CD4-positive, alpha-beta T cell treated with Interferon alpha-2 for 1 hour (primary cell): Measurements from ENCODE around the gene ZNF521.

Source experiments
- DNase-seq, 2 donors: peaks; one replicate each; pipeline ENCODE4 v3.0.0-alpha.2; 2020 to 2022

Gene ZNF521

GRCh38 chr18:25335062-25335461 lies 16.9 kb downstream of the ZNF521 start:
- DNase-seq = no peak

GRCh38 chr18:25334588-25334987 lies 17.4 kb downstream of the ZNF521 start:
- no peak for DNase-seq

- DNase-seq = no peak
Measured at GRCh38 chr18:25332002-25332401, 20.0 kb downstream of the ZNF521 start.

- no peak for DNase-seq
Measured at GRCh38 chr18:25329783-25330182, 22.2 kb downstream of the ZNF521 start.

- DNase-seq = no peak
Measured at GRCh38 chr18:25327584-25327983, 24.4 kb downstream of the ZNF521 start.

GRCh38 chr18:25326361-25326952 lies 25.5 kb downstream of the ZNF521 start:
- DNase-seq = no peak

- DNase-seq = no peak
Measured at GRCh38 chr18:25322806-25323205, 29.2 kb downstream of the ZNF521 start.

GRCh38 chr18:25316381-25317018 lies 35.5 kb downstream of the ZNF521 start:
- DNase-seq = no peak

- DNase-seq = no peak
Measured at GRCh38 chr18:25314838-25315190, 37.2 kb downstream of the ZNF521 start.

GRCh38 chr18:25314151-25314837 lies 37.7 kb downstream of the ZNF521 start:
- no peak for DNase-seq

- DNase-seq = no peak
Measured at GRCh38 chr18:25313268-25313667, 38.7 kb downstream of the ZNF521 start.

GRCh38 chr18:25310045-25310444 lies 41.9 kb downstream of the ZNF521 start:
- DNase-seq = no peak

GRCh38 chr18:25308381-25308780 lies 43.6 kb downstream of the ZNF521 start:
- DNase-seq = no peak

- DNase-seq = no peak
Measured at GRCh38 chr18:25307192-25307591, 44.8 kb downstream of the ZNF521 start.

- DNase-seq = no peak
Measured at GRCh38 chr18:25306671-25307070, 45.3 kb downstream of the ZNF521 start.

GRCh38 chr18:25305584-25305983 lies 46.4 kb downstream of the ZNF521 start:
- no peak for DNase-seq

GRCh38 chr18:25300492-25300891 lies 51.5 kb downstream of the ZNF521 start:
- no peak for DNase-seq

GRCh38 chr18:25299426-25300300 lies 52.3 kb downstream of the ZNF521 start:
- no peak for DNase-seq

GRCh38 chr18:25298853-25299274 lies 53.1 kb downstream of the ZNF521 start:
- DNase-seq = no peak

- DNase-seq = no peak
Measured at GRCh38 chr18:25295624-25296138, 56.3 kb downstream of the ZNF521 start.

- DNase-seq = no peak
Measured at GRCh38 chr18:25291150-25291549, 60.8 kb downstream of the ZNF521 start.

- DNase-seq = no peak
Measured at GRCh38 chr18:25289001-25289631, 62.9 kb downstream of the ZNF521 start.
